ENCODE measurements around the gene XPNPEP2. TPM values are rescaled to one million over a fixed set of nuclear protein-coding genes. Genes with fewer than 3 reads are reported as not detected.

XPNPEP2 gene
- total and polyA plus RNA-seq, 9 of the 15 experiments (the other 6 are each of a cell fraction or from before 2014, with no cell fraction given) = 0.03 to 0.19 (median 0.09) TPM; not detected in 5

DNA sequence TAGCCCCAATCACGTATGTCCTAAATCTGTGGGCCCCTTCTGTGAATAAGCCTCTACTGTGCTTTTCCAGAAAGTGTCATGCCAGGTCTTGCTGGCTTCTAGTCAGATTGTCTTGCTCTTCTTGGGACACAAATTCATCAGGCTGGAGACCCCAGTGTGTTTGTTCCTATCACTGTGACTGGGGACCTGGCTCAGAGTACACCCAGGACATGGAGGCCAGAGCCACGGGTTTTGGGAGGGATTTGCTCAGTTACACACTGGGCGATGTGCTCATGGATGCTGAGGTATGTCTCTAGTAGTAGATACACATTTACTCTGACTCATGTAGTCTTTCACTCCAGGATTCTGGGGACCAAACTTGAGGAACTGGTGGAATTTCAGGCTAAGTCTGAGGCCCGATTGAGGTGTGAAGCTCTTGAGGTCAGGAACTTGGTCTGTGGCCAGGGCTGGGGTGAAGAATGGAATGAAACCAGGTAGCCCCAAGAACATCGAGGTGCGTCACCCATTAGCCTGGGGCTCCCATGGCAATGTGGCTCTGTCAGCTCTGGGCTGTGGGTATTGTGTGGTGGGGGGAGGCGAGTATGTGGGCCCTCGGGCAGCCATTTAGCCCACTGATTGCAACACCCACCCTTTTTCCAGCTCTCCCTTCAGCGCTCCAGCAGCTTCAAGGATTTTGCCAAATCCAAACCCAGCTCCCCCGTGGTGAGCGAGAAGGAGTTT lies 48.7 kb downstream of the XPNPEP2 start:
- Histone ChIP-seq H3K36me3 (ENCODE audit: control insufficient read depth, insufficient read depth, low read length) (no peaks in the 10 kb centered on the region), H3K9ac (ENCODE audit: insufficient read depth in 1 of 2, low read depth in 2 of 2, low read length in 2 of 2) (no peak overlapping the region), H3K79me2 (ENCODE audit: control insufficient read depth, insufficient read depth, low read length) (no peaks in the 10 kb centered on the region), H3K27me3 (ENCODE audit: control insufficient read depth in 2 of 2, insufficient read depth in 2 of 2, low read length in 2 of 2) (no peaks in the 10 kb centered on the region), H4K20me1 (replicated peaks; ENCODE audit: control insufficient read depth, insufficient read depth, low read length) (no peaks in the 10 kb centered on the region), H3K27ac (ENCODE audit: extremely low read depth, low read depth, low read length) (no peak overlapping the region), H3K9me3 (replicated peaks; ENCODE audit: control insufficient read depth, insufficient read depth, low read depth, low read length) (no peaks in the 10 kb centered on the region), H3K9me1 (ENCODE audit: control insufficient read depth, insufficient read depth, low read length) (no peaks in the 10 kb centered on the region), H3K4me3 (no peak overlapping the region), H3K4me2 (ENCODE audit: insufficient read depth, low read length) (no peak overlapping the region), H3K4me1 (replicated peaks in 1 of 2; ENCODE audit: control insufficient read depth in 2 of 2, insufficient read depth in 2 of 2, low read length in 2 of 2) (peaks cover 13 to 15% of the 10 kb centered on the region in 2 experiments; a peak in 4 of 5 replicates), H2AFZ (ENCODE audit: low read depth, low read length) (no peak overlapping the region)
- CTCF ChIA-PET (ENCODE audit: low intra/inter-chr PET ratio) = no interaction called here
- no TSS peak for BruUV-seq (replicated peaks)
- POLR2A ChIA-PET = interaction anchor here (0.6 kb wide), 1 partner anchor 13 kb away, joined by 3 read pairs; no protein-coding TSS in a partner anchor
- no peak for DNase-seq (ENCODE audit: extremely low read depth in 1 of 4, low spot score in 3 of 4)
- no peak for ATAC-seq
- no peak for FAIRE-seq
- TF ChIP-seq ZEB2 (IDR thresholded peaks at IDR 0.05) (no peak), MXI1 (IDR thresholded peaks at IDR 0.05; ENCODE audit: low read depth, low read length) (no peak), NFRKB (IDR thresholded peaks at IDR 0.05; ENCODE audit: low read depth) (no peak), ZFPM2 (CRISPR knock-in tag; IDR thresholded peaks at IDR 0.05) (no peak), MTA2 (IDR thresholded peaks at IDR 0.05; ENCODE audit: low read depth) (no peak), ZNF274 (IDR thresholded peaks at IDR 0.05; ENCODE audit: borderline replicate concordance, low read depth, low read length) (no peak), ZNF584 (CRISPR knock-in tag; IDR thresholded peaks at IDR 0.05; ENCODE audit: low read depth) (no peak), ZNF644 (tag; IDR thresholded peaks at IDR 0.05; ENCODE audit: low read depth) (no peak), STAT5B (CRISPR knock-in tag; IDR thresholded peaks at IDR 0.05) (no peak), ARID2 (IDR thresholded peaks at IDR 0.05) (no peak), ZKSCAN8 (CRISPR knock-in tag; IDR thresholded peaks at IDR 0.05) (no peak), JUND (IDR thresholded peaks at IDR 0.05; ENCODE audit: borderline replicate concordance, low read depth, low read length) (no peak), JUND (tag; IDR thresholded peaks at IDR 0.05; ENCODE audit: borderline replicate concordance, low read depth, low read length) (no peak), SIRT6 (IDR thresholded peaks at IDR 0.05; ENCODE audit: low read depth, low read length) (no peak), TAF7 (tag; IDR thresholded peaks at IDR 0.05) (no peak), ADNP (tag; IDR thresholded peaks at IDR 0.05) (no peak), RBM39 (optimal IDR thresholded peaks at IDR 0.05; ENCODE audit: low read depth, low read length) (no peak), GATA2 (CRISPR knock-in tag; IDR thresholded peaks at IDR 0.05) (no peak)
- TF ChIP-seq, protein P1, sequence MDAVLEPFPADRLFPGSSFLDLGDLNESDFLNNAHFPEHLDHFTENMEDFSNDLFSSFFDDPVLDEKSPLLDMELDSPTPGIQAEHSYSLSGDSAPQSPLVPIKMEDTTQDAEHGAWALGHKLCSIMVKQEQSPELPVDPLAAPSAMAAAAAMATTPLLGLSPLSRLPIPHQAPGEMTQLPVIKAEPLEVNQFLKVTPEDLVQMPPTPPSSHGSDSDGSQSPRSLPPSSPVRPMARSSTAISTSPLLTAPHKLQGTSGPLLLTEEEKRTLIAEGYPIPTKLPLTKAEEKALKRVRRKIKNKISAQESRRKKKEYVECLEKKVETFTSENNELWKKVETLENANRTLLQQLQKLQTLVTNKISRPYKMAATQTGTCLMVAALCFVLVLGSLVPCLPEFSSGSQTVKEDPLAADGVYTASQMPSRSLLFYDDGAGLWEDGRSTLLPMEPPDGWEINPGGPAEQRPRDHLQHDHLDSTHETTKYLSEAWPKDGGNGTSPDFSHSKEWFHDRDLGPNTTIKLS (IDR thresholded peaks at IDR 0.05; ENCODE audit: borderline replicate concordance, low read depth) = no peak
- TF ChIP-seq, protein P2, sequence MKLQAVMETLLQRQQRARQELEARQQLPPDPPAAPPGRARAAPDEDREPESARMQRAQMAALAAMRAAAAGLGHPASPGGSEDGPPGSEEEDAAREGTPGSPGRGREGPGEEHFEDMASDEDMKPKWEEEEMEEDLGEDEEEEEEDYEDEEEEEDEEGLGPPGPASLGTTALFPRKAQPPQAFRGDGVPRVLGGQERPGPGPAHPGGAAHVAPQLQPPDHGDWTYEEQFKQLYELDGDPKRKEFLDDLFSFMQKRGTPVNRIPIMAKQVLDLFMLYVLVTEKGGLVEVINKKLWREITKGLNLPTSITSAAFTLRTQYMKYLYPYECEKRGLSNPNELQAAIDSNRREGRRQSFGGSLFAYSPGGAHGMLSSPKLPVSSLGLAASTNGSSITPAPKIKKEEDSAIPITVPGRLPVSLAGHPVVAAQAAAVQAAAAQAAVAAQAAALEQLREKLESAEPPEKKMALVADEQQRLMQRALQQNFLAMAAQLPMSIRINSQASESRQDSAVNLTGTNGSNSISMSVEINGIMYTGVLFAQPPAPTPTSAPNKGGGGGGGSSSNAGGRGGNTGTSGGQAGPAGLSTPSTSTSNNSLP (IDR thresholded peaks at IDR 0.05; ENCODE audit: borderline replicate concordance, low read depth, low read length) = no peak
- TF ChIP-seq, protein P3, sequence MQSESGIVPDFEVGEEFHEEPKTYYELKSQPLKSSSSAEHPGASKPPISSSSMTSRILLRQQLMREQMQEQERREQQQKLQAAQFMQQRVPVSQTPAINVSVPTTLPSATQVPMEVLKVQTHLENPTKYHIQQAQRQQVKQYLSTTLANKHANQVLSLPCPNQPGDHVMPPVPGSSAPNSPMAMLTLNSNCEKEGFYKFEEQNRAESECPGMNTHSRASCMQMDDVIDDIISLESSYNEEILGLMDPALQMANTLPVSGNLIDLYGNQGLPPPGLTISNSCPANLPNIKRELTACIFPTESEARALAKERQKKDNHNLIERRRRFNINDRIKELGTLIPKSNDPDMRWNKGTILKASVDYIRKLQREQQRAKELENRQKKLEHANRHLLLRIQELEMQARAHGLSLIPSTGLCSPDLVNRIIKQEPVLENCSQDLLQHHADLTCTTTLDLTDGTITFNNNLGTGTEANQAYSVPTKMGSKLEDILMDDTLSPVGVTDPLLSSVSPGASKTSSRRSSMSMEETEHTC (IDR thresholded peaks at IDR 0.05) = no peak
- in situ Hi-C loops (cut with MboI) (no loop called here), intact Hi-C loops (cut with micrococcal nuclease) (no loop called here)
- WGBS (ENCODE audit: insufficient coverage, low coverage, missing lambda C conversion rate) = 62% methylated on average over 11 of the region's 11 CpGs

All from K562 (cell line).